GM21526 (cell line): Measurements from ENCODE around the gene IL1RL1.

ENCODE experiments used
- ATAC-seq: cut with Tn5 transposase; IDR thresholded peaks from one replicate; pipeline ENCODE4 v1.9.1; 2021; ENCODE audit warnings: moderate library complexity; ENCODE audit not compliant: unreplicated experiment, low FRiP score

The IL1RL1 gene

GRCh38 chr2:102334486-102334885, 23.1 kb downstream of the IL1RL1 start:
- ATAC-seq: no peak

DNA sequence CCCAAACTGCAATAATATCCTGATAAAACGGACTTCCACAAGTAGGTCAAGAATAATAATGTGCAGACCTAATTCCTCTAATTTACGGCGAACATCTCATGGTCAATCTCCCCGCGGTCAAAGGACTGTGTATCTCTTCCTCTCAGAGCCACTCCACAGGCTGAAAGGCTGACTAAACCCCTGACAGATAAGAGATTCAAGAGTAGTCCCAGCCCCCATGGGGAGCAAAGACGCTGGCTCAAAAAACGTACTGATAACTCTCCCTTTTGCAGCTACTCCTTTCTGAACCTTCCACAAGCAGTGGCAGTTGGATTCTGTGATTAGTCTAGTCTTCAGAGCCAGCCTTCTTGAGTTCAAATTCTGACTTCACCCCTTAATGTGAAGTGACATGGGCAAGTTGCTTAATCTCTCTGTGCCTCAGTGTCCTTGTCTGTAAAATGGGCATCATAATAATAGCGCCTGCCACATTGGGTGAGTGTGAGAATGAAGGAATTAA, 24.6 kb downstream of the IL1RL1 start:
- ATAC-seq: no peak

DNA sequence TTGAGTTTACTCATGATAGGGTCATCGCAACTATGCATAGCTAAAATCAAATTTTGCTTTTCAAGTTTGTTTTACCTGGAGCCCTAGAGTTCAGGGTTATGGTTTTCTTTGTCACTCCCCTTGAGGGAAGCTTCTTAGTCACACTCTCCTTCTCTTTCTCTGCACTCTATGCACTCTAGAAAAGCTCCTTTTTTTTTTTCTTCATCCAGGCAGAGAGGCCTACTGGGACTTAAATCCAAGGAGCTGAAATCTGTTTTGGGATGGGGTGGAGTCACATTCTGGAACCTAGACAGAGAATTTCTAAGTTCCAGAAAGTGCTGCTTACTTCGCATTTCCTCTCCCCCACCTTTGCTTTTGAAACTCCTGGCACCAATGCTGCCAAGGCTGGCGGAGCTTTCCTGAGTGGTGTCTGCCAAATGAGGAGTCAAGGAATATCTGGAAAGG, 25.2 kb downstream of the IL1RL1 start:
- no peak for ATAC-seq

DNA sequence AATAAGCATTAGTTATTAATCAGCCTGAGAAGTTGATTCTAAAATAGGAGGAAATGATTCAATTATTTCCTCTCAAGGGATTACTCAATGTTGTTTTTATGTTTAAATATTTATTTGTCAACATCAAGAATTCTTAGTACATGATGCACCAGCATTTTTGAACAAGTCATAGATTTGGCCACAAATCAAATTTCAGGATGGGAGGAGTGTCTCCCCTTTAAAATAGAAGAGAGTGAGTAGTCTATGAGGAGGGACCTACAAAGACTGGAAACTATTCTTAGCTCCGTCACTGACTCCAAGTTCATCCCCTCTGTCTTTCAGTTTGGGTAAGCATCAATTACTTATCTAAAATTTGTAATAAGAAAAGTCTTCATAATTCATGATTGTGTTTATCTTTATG, 25.6 kb downstream of the IL1RL1 start:
- ATAC-seq: no peak

DNA sequence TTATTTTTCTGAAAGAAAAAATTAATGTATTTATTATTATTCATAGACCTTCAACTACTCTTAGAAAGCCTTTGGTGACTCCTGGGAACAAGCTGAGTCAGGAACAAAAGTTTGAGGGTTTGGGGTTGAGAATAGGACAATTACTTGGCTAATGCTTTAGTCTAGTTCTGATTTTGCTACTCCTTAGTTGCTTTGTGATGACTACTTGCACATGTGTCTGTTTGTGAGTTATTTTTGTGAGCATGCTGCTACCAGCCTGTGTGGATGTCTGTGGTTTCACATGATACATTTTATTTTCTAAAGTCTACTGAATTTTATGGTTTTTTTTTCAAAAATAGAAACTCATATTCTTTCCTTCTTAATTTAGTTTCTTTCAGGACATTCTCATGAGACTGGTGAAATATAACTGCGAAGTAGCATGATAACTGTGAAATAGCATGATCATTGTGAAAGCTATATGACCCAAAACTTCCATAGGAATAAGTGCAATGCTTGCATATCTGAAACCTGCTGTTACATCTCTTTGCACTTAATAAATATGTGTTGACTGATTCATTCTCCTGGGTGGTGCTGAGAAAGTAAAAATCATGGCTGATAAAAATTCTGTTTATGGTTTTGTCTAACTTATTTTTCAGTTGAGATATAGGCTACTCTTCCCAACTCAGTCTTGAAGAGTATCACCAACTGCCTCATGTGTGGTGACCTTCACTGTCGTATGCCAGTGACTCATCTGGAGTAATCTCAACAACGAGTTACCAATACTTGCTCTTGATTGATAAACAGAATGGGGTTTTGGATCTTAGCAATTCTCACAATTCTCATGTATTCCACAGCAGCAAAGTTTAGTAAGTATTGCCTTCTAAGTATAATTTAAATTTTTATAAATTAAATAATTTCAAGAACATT, 26.4 kb downstream of the IL1RL1 start:
- no peak for ATAC-seq

DNA sequence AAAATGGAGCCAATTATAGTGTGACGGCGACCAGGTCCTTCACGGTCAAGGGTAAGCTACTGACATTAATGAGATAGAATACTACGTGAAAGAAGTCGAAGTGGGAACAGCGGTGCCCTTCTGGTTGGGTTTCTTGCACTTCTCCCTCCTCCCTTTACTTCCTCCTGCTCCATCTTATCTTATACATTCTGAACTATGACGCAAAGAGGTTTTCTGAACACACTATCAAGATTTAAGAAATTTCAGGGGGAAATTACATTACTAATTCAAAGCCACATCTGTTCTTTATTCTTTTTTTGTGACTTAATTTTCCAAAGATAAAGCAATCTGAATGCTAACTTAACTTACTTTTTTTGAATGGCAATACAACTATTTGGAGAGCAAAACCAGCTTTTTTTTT, 29.4 kb downstream of the IL1RL1 start:
- no peak for ATAC-seq

GRCh38 chr2:102342888-102343287, 31.5 kb downstream of the IL1RL1 start:
- no peak for ATAC-seq

DNA sequence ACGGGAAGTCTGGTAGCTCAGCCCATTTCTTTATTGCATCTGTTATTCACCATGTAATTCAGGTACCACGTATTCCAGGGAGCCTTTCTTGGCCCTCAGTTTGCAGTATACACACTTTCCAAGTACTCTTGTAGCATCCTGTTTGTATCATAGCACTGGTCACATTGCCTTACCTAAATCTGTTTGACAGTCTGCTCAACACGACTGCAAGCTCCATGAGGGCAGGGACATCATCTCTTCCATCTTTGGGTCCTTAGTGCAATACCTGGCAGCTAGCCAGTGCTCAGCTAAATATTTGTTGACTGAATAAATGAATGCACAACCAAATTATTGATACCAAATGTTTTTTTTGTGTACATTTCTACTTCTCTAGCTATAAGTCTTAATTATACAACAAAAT, 33.0 kb downstream of the IL1RL1 start:
- ATAC-seq: no peak

- ATAC-seq: no peak
Measured at GRCh38 chr2:102345329-102345920, 34.1 kb downstream of the IL1RL1 start.

DNA sequence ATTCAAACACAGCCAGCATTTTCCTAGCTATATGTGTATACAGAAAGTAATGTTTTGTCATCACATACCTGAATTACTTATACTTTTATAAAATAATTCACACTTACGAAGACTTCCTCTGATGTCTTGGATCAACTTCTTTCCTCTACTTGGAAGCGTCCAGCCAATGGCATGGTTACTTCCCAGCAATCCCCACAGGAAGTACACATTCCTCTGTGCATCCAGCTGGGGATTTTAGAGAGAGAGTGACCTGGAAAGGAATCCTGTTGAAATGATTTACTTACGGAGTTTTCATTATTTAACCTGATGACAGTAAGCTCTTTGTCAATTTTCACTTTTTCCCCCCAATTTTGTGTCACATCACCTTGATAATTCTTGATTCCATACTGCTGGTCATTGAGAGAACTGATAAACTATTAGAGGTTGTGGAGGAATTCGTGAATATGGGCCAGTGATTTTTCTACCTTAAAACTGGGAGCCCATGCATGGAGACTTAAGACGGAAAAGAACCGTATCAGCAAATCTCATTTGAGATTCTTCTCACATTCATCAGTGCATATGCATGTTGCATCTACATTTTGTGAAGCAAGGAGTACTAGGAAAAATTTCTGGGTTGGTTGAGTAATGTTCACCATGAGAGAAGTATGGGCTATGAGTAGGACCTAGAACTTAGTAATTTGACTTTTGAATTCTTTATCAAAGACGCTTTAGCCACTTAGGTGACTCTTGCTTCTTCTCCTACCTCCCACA, 35.2 kb downstream of the IL1RL1 start:
- ATAC-seq: no peak

- ATAC-seq: no peak
Measured at GRCh38 chr2:102350137-102350793, 38.9 kb downstream of the IL1RL1 start.

DNA sequence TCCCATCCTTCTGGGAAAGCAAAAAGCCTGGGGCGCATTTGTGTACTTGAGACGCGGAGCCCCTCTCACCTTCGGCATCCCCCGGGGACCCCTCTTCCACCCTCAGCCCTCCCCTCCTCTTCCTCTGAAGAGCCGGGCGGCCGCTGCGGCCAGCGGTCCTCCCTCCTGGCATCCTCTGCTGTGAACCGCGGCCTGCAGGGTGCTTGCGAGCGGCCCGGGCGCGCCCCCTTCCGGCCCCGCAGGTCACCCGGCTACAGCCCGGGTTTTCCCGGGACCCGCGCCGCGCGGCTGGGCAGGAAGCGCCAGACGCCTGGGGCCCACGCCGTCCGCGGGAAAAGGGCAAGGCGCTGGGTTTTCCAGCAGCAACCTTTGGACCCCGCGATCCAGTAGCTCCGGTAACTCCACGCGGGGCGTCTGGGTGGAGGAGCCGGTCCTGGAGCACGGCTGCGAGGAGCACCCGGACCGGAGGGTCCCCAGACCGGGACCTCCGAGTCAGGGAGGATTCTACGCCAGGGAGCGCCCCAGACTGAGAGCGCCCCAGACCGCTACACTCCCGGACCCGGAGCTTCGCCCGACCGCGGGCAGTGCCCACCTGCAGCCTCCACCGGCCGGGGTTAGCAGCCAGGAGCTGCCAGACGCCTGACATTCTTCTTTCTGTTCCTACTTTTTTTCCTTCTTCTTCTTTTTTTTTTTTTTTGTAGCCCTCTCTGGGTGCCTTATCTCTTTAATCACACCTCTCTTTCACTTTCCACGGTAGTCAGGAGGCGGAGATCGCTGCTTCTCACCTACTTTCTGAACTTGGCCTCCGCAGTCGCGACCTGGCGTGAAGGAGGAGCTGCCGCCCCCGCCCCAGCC, 44.4 kb downstream of the IL1RL1 start, which contains the start of gene IL18R1:
TSS of gene IL18R1 (plus strand) at position 271 of the 855 bp plus-strand sequence. CDS start 6,865 bp downstream, outside the sequence.
- peak; percentile 89 for ATAC-seq

- no peak for ATAC-seq
Measured at GRCh38 chr2:102356381-102356712, 45.0 kb downstream of the IL1RL1 start.

DNA sequence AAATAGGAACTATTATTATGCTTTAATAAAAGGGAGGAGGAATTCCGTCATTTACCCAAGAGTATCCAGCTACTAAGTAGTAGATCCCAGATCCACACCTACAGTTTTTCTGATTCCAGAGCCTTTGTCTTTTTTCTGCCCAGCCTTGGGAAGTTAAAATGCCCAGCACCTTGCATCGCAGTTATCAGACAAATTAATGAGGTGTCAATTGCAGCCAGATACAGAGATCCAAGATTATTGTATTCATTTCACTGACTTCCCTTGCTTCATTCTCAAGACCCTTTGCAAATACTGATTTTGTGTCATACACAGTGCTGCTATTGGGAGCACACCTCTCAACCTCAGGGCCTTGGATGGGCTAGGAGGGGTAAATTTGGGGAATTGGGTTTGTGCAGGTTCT, 45.4 kb downstream of the IL1RL1 start:
- no peak for ATAC-seq

DNA sequence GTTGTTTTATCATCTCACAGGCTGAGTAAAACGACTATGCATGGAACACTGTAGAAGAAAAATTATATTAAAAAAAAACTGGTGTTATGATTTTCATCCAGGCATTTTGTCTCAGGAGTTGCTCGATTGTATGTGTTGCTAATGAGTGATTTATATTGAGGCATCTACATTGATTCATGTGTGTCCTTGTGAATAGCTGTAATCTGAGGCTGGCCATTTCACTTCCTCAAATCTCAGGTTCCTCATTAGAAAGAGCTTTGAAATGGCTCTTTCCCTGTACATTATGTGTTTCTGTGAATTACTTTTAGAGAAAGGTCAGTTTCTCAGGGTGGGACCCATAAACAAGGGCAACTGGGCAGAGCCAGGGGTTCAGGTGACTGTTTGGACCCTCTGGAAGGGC, 46.6 kb downstream of the IL1RL1 start:
- ATAC-seq: no peak

DNA sequence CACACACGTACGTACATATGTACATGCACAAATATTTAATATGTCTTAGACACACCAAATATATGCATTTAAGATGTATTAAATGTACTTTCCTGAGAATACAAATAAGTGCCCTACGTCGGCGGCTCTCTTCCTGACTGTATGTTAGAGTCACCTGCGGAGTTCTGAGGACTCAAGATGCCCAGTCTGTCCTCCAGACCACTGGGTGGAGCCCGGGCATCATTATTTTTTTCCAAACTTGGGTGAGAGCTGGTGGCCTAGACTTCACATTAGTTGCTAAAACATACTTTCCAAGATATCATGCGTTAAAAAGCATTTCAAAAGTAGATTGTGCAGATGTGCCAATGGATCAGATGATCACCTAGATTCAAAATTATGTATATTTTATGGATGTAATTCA, 47.1 kb downstream of the IL1RL1 start:
- ATAC-seq: no peak

GRCh38 chr2:102359527-102359926, 48.2 kb downstream of the IL1RL1 start:
- no peak for ATAC-seq

DNA sequence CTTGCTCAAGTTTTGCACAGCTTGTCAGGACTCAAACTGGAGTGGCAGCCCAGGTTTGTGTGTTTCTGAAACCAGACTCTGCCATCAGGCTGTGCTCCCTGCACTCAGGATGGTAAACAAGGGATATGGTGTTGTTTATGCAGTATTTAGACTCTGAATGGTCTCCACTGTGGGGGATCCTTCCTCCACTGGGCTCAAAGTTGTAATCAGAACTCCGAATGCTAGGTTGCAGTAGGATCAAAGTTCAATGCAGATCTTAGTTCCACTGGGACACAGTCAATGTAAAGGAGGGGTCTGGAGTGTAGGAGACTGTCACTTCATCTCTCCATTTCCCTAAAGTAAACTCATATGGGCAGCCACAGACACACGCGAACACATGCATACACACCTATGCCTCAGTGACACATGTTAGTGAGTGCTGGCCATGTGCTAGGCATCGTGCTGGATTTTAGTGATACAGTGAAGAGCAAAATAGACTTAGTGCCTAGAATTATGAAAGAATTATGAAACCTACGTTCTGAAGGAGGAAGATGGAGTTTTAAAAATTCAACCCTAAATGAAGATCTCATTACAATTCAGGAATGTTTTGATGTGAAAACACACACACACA, 50.4 kb downstream of the IL1RL1 start:
- no peak for ATAC-seq

DNA sequence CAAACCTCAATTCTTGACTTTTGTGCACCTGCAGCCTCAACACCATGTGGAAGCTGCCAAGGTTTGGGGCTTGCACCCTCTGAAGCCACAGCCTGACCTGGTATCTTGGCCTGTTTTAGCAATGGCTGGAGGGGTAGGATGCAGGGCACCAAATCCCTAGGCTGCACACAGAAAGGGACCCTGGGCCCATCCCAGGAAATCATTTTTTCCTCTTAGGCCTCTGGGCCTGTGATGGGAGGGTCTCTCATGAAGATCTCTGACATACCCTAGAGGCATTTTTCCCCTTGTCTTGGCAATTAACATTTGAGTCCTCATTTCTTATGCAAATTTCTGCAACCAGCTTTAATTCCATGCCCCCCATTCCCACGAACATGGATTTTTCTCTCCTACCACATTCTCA, 54.4 kb downstream of the IL1RL1 start:
- no peak for ATAC-seq
